HEK293T (cell line): ENCODE measurements around the gene DENND2A.
"Not testable (repeated sequence)": the region's sequence is repeated elsewhere in the genome, so short reads cannot be mapped to it uniquely, and the experiment has no call there.

Experiments
- CTCF ChIA-PET: fragments of 350-600 bp; formaldehyde crosslinking; extraction: SDS; loops from one replicate; lab custom pipeline; 2021; ENCODE audit warnings: antibody characterized with exemption, inconsistent platforms; lab: Yijun Ruan, JAX
- POLR2A ChIA-PET: fragments of 350-600 bp; formaldehyde crosslinking; extraction: SDS; loops from one replicate; lab custom pipeline; 2020; ENCODE audit warnings: antibody characterized with exemption, inconsistent platforms; lab: Yijun Ruan, JAX
- DNase-seq: peaks from one replicate; pipeline ENCODE4 v3.0.0; 2012; ENCODE audit warnings: mixed read lengths; ENCODE audit errors: extremely low spot score
- ARNT ChIP-seq: fragments of 450-650 bp; IDR thresholded peaks from 2 replicates; pipeline ENCODE4 v1.6.1; 2017; ENCODE audit warnings: mild to moderate bottlenecking
- BHLHE40 ChIP-seq: fragments of 450-650 bp; IDR thresholded peaks from 2 replicates; pipeline ENCODE4 v1.6.1; 2016; ENCODE audit warnings: mild to moderate bottlenecking, moderate library complexity, borderline replicate concordance
- CTBP1 ChIP-seq: fragments of 450-650 bp; IDR thresholded peaks from 2 replicates; pipeline ENCODE4 v1.6.1; 2016; ENCODE audit warnings: borderline replicate concordance
- ELF4 ChIP-seq: fragments of 450-650 bp; IDR thresholded peaks from 2 replicates; pipeline ENCODE4 v1.6.1; 2017; ENCODE audit warnings: antibody characterized with exemption
- FOXA1 ChIP-seq: fragments of 450-650 bp; IDR thresholded peaks from 2 replicates; pipeline ENCODE4 v1.6.1; 2016; ENCODE audit warnings: mild to moderate bottlenecking
- FOXK2 ChIP-seq: fragments of 450-650 bp; IDR thresholded peaks from 2 replicates; pipeline ENCODE4 v1.6.1; 2016; ENCODE audit warnings: mild to moderate bottlenecking
- FOXM1 ChIP-seq: fragments of 450-650 bp; IDR thresholded peaks from 2 replicates; pipeline ENCODE4 v1.6.1; 2017; ENCODE audit warnings: mild to moderate bottlenecking, borderline replicate concordance
- HDGF ChIP-seq: fragments of 450-650 bp; IDR thresholded peaks from 2 replicates; pipeline ENCODE4 v1.6.1; 2017; ENCODE audit warnings: antibody characterized with exemption, borderline replicate concordance
- L3MBTL2 ChIP-seq: fragments of 450-650 bp; conservative IDR thresholded peaks from 2 replicates; pipeline ENCODE4 v1.6.1; 2016; ENCODE audit warnings: mild to moderate bottlenecking
- LEF1 ChIP-seq: fragments of 450-650 bp; IDR thresholded peaks from 2 replicates; pipeline ENCODE4 v1.6.1; 2017; ENCODE audit warnings: mild to moderate bottlenecking, borderline replicate concordance
- NFRKB ChIP-seq: fragments of 450-650 bp; IDR thresholded peaks from 2 replicates; pipeline ENCODE4 v1.6.1; 2016; ENCODE audit warnings: mild to moderate bottlenecking, moderate library complexity
- SP1 ChIP-seq: fragments of 450-650 bp; IDR thresholded peaks from 2 replicates; pipeline ENCODE4 v1.6.1; 2017
- SUZ12 ChIP-seq: fragments of 450-650 bp; IDR thresholded peaks from 2 replicates; pipeline ENCODE4 v1.6.1; 2016; ENCODE audit warnings: mild to moderate bottlenecking
- TARDBP ChIP-seq: fragments of 450-650 bp; IDR thresholded peaks from 2 replicates; pipeline ENCODE4 v1.6.1; 2016
- ZNF384 ChIP-seq: fragments of 450-650 bp; IDR thresholded peaks from 2 replicates; pipeline ENCODE4 v1.6.1; 2016
- TF ChIP-seq, protein P1 (sequence below): fragments of 450-650 bp; IDR thresholded peaks from 2 replicates; pipeline ENCODE4 v1.6.1; 2016

The DENND2A gene

DNA sequence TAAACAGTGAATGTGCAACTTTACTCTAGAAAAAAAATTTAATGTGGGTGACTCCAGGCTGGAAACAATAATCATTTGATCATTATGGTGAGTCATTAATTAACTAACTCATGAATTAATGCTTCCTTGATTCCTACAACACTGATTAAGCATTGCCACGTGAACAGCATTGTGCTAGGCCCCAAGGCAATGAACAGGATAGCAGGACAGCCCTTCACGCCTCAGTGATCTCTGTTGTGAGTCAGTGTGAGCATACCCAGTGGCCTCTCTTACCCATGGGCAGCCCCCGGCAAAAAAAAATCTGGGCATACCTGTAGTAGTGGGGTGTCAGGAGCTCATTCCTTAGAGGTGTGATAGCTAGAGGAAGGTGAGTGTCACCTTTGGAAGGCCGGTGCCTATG, 76.0 kb downstream of the DENND2A start:
- ChIA-PET POLR2A (no interaction called here), CTCF (no interaction called here)
- no peak for TF ChIP-seq NFRKB
- TF ChIP-seq BHLHE40 = no peak
- no peak for TF ChIP-seq L3MBTL2
- TF ChIP-seq ZNF384 = no peak
- no peak for TF ChIP-seq HDGF
- DNase-seq = no peak

- CTCF ChIA-PET = no interaction called here
- DNase-seq = no peak
- no peak for TF ChIP-seq FOXA1
- TF ChIP-seq TARDBP = no peak
- no peak for TF ChIP-seq ELF4
- TF ChIP-seq, protein P1, sequence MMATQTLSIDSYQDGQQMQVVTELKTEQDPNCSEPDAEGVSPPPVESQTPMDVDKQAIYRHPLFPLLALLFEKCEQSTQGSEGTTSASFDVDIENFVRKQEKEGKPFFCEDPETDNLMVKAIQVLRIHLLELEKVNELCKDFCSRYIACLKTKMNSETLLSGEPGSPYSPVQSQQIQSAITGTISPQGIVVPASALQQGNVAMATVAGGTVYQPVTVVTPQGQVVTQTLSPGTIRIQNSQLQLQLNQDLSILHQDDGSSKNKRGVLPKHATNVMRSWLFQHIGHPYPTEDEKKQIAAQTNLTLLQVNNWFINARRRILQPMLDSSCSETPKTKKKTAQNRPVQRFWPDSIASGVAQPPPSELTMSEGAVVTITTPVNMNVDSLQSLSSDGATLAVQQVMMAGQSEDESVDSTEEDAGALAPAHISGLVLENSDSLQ = no peak
- no peak for TF ChIP-seq FOXM1
- no peak for TF ChIP-seq FOXK2
- TF ChIP-seq NFRKB = no peak
- no peak for TF ChIP-seq SP1
- no peak for TF ChIP-seq ARNT
- TF ChIP-seq BHLHE40 = no peak
- TF ChIP-seq SUZ12 = no peak
- no peak for TF ChIP-seq L3MBTL2
- TF ChIP-seq CTBP1 = no peak
- TF ChIP-seq HDGF = no peak
- no peak for TF ChIP-seq ZNF384
- no peak for TF ChIP-seq LEF1
- POLR2A ChIA-PET = no interaction called here
These were observed 77.6 kb downstream of the DENND2A start for GRCh38 chr7:140562926-140563481.

DNA sequence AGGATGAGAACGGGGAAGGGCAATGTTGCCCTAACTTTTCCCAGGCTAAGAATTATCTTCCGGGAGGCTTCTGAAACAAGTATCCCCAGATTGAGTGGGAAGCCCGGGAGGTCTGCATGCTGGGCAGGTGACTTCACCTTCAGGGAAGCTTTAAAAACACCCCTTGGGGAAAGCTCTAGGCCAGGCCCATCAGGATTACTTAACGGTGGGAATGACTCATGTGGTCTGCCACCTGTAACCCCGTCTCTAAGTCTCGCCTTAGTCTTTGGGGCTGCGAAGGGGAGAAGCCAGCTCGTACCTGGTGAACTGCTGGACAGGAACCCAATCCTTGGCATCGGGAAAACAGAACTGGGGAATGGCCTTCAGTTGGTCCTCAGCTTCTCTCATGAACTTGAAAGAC, 81.2 kb downstream of the DENND2A start:
- no peak for DNase-seq
- POLR2A ChIA-PET = no interaction called here
- CTCF ChIA-PET = interaction anchor here (0.6 kb wide), 1 partner anchor 11 kb away, joined by 3 read pairs; no protein-coding TSS in a partner anchor
- no peak for TF ChIP-seq FOXK2
- TF ChIP-seq, protein P1 = no peak
- no peak for TF ChIP-seq HDGF
- TF ChIP-seq ZNF384 = no peak
- TF ChIP-seq ELF4 = no peak
- no peak for TF ChIP-seq FOXM1
- no peak for TF ChIP-seq CTBP1
- no peak for TF ChIP-seq L3MBTL2
- TF ChIP-seq SUZ12 = no peak
- no peak for TF ChIP-seq LEF1
- no peak for TF ChIP-seq NFRKB
- no peak for TF ChIP-seq FOXA1
- no peak for TF ChIP-seq ARNT
- TF ChIP-seq TARDBP = no peak
- no peak for TF ChIP-seq SP1
- TF ChIP-seq BHLHE40 = no peak

DNA sequence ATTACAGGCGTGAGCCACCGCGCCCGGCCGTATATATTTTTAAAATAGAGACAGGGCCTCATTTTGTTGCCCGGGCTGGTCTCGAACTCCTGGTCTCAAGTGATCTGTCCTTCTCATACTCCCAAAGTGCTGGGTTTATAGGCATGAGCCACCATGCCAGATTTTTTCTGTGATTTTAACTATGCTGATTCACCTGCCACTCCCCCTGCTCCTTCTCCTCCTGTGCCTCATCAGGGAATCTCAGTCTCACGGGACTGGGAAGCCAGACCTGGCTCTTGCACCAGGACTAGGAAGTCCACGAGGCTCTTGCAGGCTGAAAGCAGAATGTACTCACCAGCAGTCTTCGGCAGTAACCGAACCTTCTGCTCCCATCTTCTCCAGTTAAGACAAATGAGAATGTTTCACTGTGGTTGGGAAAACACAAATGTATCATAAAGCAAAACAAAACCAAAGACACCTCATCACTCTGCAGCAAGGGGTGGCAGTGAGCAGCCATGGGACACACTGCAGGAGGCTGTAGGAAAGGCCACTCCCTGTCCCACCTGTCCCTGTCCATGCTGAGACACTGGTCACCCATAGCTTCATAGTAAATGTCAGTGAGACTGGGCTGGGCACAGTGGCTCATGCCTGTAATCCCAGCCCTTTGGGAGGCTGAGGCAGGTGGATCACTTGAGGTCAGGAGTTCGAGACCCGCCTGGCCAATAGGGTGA, 82.6 kb downstream of the DENND2A start:
- CTCF ChIA-PET = no interaction called here

GRCh38 chr7:140557069-140557468, 83.5 kb downstream of the DENND2A start:
- CTCF ChIA-PET = no interaction called here
- TF ChIP-seq L3MBTL2 = no peak
- no peak for TF ChIP-seq FOXM1
- no peak for TF ChIP-seq HDGF
- TF ChIP-seq CTBP1 = no peak
- no peak for TF ChIP-seq ARNT
- TF ChIP-seq ZNF384 = no peak
- no peak for TF ChIP-seq TARDBP
- no peak for TF ChIP-seq FOXA1
- TF ChIP-seq ELF4 = no peak
- no peak for TF ChIP-seq BHLHE40
- no peak for TF ChIP-seq SUZ12
- TF ChIP-seq SP1 = no peak
- TF ChIP-seq, protein P1 = no peak
- no peak for TF ChIP-seq NFRKB
- TF ChIP-seq FOXK2 = no peak
- no peak for TF ChIP-seq LEF1

More for the DNA sequence above, 82.6 kb downstream of the DENND2A start:
- POLR2A ChIA-PET = no interaction called here
- TF ChIP-seq LEF1 (no peak), NFRKB (no peak), BHLHE40 (no peak), FOXM1 (no peak), SUZ12 (no peak)
- TF ChIP-seq, protein P1 = no peak
- DNase-seq = no peak

GRCh38 chr7:140553236-140553635, 87.4 kb downstream of the DENND2A start:
- CTCF ChIA-PET, DNase-seq, POLR2A ChIA-PET: not testable (repeated sequence)

More at GRCh38 chr7:140557069-140557468, 83.5 kb downstream of the DENND2A start:
- no peak for DNase-seq
- POLR2A ChIA-PET = no interaction called here
